Heart left ventricle (tissue), 16 donors: ENCODE measurements around the gene DUSP15. TPM values are rescaled to one million over a fixed set of nuclear protein-coding genes. Genes with fewer than 3 reads are reported as not detected.

Experiments
- ATAC-seq, 4 donors: fragments of 200-7000 bp; cut with Tn5 transposase; one replicate each; pipeline ENCODE4 v1.9.1; 2020 to 2022; ENCODE audit warnings: moderate library complexity in 4 of 4, mild to moderate bottlenecking in 3 of 4, moderate number of reproducible peaks in 1 of 4
- DNase-seq, 5 donors: peaks; one replicate each; pipeline ENCODE4 v3.0.0-alpha.2; 2020
- H3K27ac ChIP-seq, 12 donors: fragments of 200-600 bp; sonication (generic) in 4 of 12; one replicate each; pipeline versions ENCODE4 v1.5.0 to v1.8.0; 2016 to 2022; ENCODE audit warnings: mild to moderate bottlenecking in 2 of 12
- H3K27me3 ChIP-seq, 9 donors: fragments of 200-600 bp; sonication (generic) in 2 of 9; one replicate each; pipeline versions ENCODE4 v1.5.1 to v1.8.0; 2016 to 2022; ENCODE audit warnings: mild to moderate bottlenecking in 3 of 9
- H3K36me3 ChIP-seq, 9 donors: fragments of 200-600 bp; sonication (generic) in 2 of 9; one replicate each; pipeline versions ENCODE4 v1.5.0 to v1.8.0; 2018 to 2022; ENCODE audit warnings: mild to moderate bottlenecking in 2 of 9
- H3K4me1 ChIP-seq, 12 donors: fragments of 200-600 bp; sonication (generic) in 4 of 12; one replicate each; pipeline versions ENCODE4 v1.5.0 to v1.8.0; 2016 to 2022; ENCODE audit warnings: mild to moderate bottlenecking in 3 of 12
- H3K4me3 ChIP-seq, 12 donors: fragments of 200-600 bp; sonication (generic) in 4 of 12; one replicate each; pipeline versions ENCODE4 v1.5.0 to v1.8.0; 2017 to 2022; ENCODE audit warnings: mild to moderate bottlenecking in 9 of 12, moderate library complexity in 4 of 12
- H3K9me3 ChIP-seq, 12 donors: fragments of 200-600 bp; sonication (generic) in 4 of 12; one replicate each; pipeline versions ENCODE4 v1.5.0 to v1.8.0; 2016 to 2022; ENCODE audit warnings: mild to moderate bottlenecking in 1 of 12
- POLR2A ChIP-seq, 2 donors: fragments of 450-650 bp; IDR thresholded peaks; one replicate each; pipeline ENCODE4 v1.6.1; 2017; ENCODE audit warnings: antibody characterized with exemption in 2 of 2, mild to moderate bottlenecking in 2 of 2, moderate library complexity in 2 of 2
- WGBS, 4 donors: extraction: QIAGEN DNeasy Blood & Tissue Kit in 2 of 4; methylation state at CpG; one replicate each; pipeline versions ENCODE4 v1.1.5 to v1.1.7; 2013 to 2018; 5-methylcytosine and 5-hydroxymethylcytosine counted together
- intact Hi-C, 10 donors: fragments of 100-400 bp; cut with DNase I; formaldehyde crosslinking; loops; one replicate each; pipeline versions ENCODE4 v1.11.1 to v1.14.2; 2022
- polyA plus RNA-seq, 2 donors: library from polyadenylated mRNA; stranded (reverse); fragments of 200-250 nt; gene quantifications; one replicate each; pipeline ENCODE4 v1.2.3, GENCODE V29; 2013
- total RNA-seq, 9 donors: library from RNA; depleted of rRNA in 2 of 9; stranded (reverse); fragments of >200 nt in 2 of 9; fragmentation: NEBNext Ultra II Directional in 3 of 9; extraction: Animal tissue kit (Norgen Biotek cat#: 25700) in 3 of 9; gene quantifications; one replicate each; pipeline versions ENCODE4 v1.1.0 to v1.2.4, GENCODE V29; 2016 to 2023
- TF ChIP-seq, protein P1 (sequence below), 12 donors: fragments of 200-600 bp; sonication (generic) in 4 of 12; IDR thresholded peaks; one replicate each; pipeline versions ENCODE4 v1.5.0 to v1.8.0; 2018 to 2022; ENCODE audit warnings: antibody characterized with exemption in 12 of 12, mild to moderate bottlenecking in 5 of 12
- donor health status: ischemic (EF 13 %, LVEDD 7.1; RV severe dilation, severe dysfunction).
- donor health status: healthy with polysubstance abuse.
- donor health status: DM: no; HTN: yes; CAD: no.
- donor health status: DM: no; HTN: no; CAD: no.
- donor health status: ischemic (EF 25% LVEDD 6.9; RV normal size, moderate dysfunction).
- donor health status: ischemic (EF 25% LVEDD 5.7; RV mildly dilated, moderate dysfunction).
- donor health status: healthy.
- donor health status: DM: yes; HTN: yes; CAD: no.
- donor health status: ischemic (EF 35%, LVEDD 5.7; RV mildly dilated, moderate dysfunction).
- donor health status: nonischemic (EF 11% LVEDD 7.7; RV severe dilation, severe dysfunction).
- donor health status: DM: yes; HTN: yes; CAD: no.
- donor health status: PGD.
- donor health status: ischemic (EF 29% LVEDD 5.4; RV normal size, mild dysfunction).
- donor health status: nonischemic (EF 23%, LVEDD 6.1; RV moderate dilation, normal function).

Gene DUSP15
- total and polyA plus RNA-seq, 11 donors, result 0.68 to 7.4 (median 3.0) TPM

- Histone ChIP-seq H3K4me3 (peak overlapping the region in 6 of 12 donors; percentile 49 to 72 (median 65)), H3K9me3 (no peaks in the 10 kb centered on the region), H3K4me1 (peaks cover 0 to 84% (median 34%) of the 10 kb centered on the region in 12 donors), H3K27ac (peak overlapping the region in 11 of 12 donors; percentile 22 to 89 (median 77)), H3K27me3 (no peaks in the 10 kb centered on the region), H3K36me3 (no peaks in the 10 kb centered on the region)
- 39 to 57% (median 40%) methylated on average over 8 of the region's 8 CpGs for WGBS, 4 donors
- intact Hi-C loops, result no loop called here
- TF ChIP-seq, protein P1, sequence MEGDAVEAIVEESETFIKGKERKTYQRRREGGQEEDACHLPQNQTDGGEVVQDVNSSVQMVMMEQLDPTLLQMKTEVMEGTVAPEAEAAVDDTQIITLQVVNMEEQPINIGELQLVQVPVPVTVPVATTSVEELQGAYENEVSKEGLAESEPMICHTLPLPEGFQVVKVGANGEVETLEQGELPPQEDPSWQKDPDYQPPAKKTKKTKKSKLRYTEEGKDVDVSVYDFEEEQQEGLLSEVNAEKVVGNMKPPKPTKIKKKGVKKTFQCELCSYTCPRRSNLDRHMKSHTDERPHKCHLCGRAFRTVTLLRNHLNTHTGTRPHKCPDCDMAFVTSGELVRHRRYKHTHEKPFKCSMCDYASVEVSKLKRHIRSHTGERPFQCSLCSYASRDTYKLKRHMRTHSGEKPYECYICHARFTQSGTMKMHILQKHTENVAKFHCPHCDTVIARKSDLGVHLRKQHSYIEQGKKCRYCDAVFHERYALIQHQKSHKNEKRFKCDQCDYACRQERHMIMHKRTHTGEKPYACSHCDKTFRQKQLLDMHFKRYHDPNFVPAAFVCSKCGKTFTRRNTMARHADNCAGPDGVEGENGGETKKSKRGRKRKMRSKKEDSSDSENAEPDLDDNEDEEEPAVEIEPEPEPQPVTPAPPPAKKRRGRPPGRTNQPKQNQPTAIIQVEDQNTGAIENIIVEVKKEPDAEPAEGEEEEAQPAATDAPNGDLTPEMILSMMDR (IDR thresholded peaks at IDR 0.05), result no peak
- TF ChIP-seq POLR2A (IDR thresholded peaks at IDR 0.05), result no peak
- DNase-seq (peak in 2 of 5 donors; percentile 62 to 72), ATAC-seq (peak in 3 of 4 donors; percentile 6 to 9 (median 9))
These were observed 28.4 kb downstream of the DUSP15 start for GRCh38 chr20:31841928-31842327.

DNA sequence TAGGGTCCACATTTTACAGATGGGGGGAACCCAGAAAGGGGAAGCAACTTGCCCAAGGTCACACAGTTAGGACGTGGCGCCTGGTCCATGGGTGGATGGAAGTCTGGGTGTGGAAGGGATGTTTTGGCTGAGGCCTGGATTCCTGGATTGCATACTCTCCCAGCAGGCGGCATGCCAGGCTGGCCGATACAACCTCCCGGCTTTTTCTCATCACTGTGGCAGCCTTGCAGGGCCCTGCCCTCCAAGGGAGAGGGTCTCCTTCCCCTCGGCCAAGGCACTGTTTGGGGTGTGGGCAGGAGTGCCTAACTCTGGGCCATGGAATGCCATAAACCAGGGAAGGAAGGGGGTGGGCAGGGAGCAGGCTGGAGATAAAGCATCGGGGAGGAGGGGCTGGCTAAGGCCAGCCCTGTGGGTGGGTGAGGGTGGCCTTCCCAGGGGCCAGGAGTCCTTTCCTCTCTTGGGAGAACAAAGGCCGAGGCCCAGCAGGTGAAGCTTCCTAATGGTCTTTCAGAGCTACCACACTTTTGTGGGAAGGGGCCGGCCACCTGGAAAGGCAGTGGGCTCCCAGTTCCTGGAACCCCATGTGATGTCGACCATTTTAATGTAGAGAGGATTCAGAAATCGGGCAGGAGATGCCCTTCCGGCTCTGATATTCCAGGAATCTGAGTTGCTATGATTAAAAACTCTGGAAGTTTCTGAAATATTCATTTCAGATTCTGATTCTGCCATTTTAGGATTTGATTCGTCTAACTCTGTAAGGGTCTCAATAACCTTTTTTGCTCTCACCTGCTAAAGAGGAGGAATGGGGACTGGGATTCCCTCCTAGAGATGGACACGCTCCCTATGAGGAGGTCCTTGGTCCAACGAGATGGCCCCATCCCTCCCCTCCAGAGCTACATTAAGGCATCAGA, 29.2 kb downstream of the DUSP15 start:
- TF ChIP-seq, protein P1 (IDR thresholded peaks at IDR 0.05), result no peak
- TF ChIP-seq POLR2A (IDR thresholded peaks at IDR 0.05), result no peak
- no peaks in the 10 kb centered on the region for H3K27me3 ChIP-seq
- intact Hi-C loops, result no loop called here
- peak overlapping the region in 1 of 12 donors; percentile 66 for H3K4me3 ChIP-seq
- no peaks in the 10 kb centered on the region for H3K36me3 ChIP-seq
- WGBS, 4 donors, result 68 to 78% (median 75%) methylated on average over 14 to 15 of the region's 15 CpGs
- peaks cover 0 to 92% (median 42%) of the 10 kb centered on the region in 12 donors for H3K4me1 ChIP-seq
- DNase-seq, result no peak
- H3K27ac ChIP-seq, result peak overlapping the region in 10 of 12 donors; percentile 22 to 89 (median 79)
- no peaks in the 10 kb centered on the region for H3K9me3 ChIP-seq
- ATAC-seq, result no peak

GRCh38 chr20:31839782-31840487, 30.4 kb downstream of the DUSP15 start:
- Histone ChIP-seq H3K9me3 (no peaks in the 10 kb centered on the region), H3K36me3 (no peaks in the 10 kb centered on the region), H3K4me1 (peaks cover 0 to 95% (median 49%) of the 10 kb centered on the region in 12 donors), H3K4me3 (no peak overlapping the region), H3K27me3 (no peaks in the 10 kb centered on the region), H3K27ac (peak overlapping the region in 4 of 12 donors; percentile 84 to 89 (median 86))
- ATAC-seq, result no peak
- 70 to 75% (median 73%) methylated on average over 5 of the region's 5 CpGs for WGBS, 4 donors
- intact Hi-C loops, result loop anchor here in 1 of 10 donors (10.0 kb wide), 1 partner anchor 615 kb away; no protein-coding TSS in a partner anchor
- TF ChIP-seq POLR2A (IDR thresholded peaks at IDR 0.05), result no peak
- no peak for DNase-seq

DNA sequence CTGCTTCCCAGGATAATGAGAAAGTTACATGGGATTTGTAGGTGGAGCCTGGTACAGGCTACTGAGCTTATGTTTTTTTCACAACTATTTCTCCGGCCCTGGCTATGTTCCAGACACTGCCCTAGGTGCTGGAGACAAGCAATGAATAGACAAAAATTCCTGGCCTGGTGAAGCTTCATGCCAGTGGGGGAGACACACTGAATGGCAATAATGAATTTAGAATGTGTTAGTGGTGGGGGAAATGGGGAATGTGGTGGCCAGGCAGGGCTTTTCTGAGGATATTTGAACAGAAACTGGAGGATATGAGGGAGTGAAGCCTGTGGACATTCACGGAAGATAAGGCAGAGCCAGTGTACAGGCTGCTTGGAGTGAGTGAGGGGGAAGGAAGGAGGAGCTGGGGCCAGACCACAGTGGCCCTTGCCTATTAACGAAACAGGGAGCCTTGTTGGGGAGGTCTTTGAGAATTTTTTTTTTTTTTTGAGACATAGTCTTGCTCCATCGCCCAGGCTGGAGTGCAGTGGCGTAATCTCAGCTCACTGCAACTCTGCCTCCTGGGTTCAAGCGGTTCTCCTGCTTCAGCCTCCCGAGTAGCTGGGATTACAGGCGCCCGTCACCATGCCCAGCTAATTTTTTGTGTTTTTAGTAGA, 31.6 kb downstream of the DUSP15 start:
- intact Hi-C loops, result loop anchor here in 1 of 10 donors (10.0 kb wide), 1 partner anchor 616 kb away; no protein-coding TSS in a partner anchor
- no peaks in the 10 kb centered on the region for H3K27me3 ChIP-seq
- WGBS, 4 donors, result 76 to 84% (median 81%) methylated on average over 9 of the region's 9 CpGs
- ATAC-seq (no peak), DNase-seq (no peak)
- no peak overlapping the region for H3K4me3 ChIP-seq
- no peaks in the 10 kb centered on the region for H3K36me3 ChIP-seq
- peak overlapping the region in 9 of 12 donors; percentile 20 to 89 (median 65) for H3K27ac ChIP-seq
- no peaks in the 10 kb centered on the region for H3K9me3 ChIP-seq
- peaks cover 0 to 94% (median 51%) of the 10 kb centered on the region in 12 donors for H3K4me1 ChIP-seq
- TF ChIP-seq, protein P1 (IDR thresholded peaks at IDR 0.05), result no peak
- no peak for TF ChIP-seq POLR2A (IDR thresholded peaks at IDR 0.05)
